ENCODE data around the gene IGSF21. TPM values are rescaled to one million over a fixed set of nuclear protein-coding genes. Genes with fewer than 3 reads are reported as not detected.

Gene IGSF21
- total RNA-seq, 5 donors from 2014 or later (not counting 1 experiment from before 2014, with no cell fraction given): not detected

GRCh38 chr1:18322368-18323032 lies 214.9 kb downstream of the IGSF21 start:
- no peaks in the 10 kb centered on the region for H3K4me1 ChIP-seq (ENCODE audit: control insufficient read depth in 1 of 2, extremely low read depth in 1 of 2, insufficient read depth in 2 of 2, low read length in 2 of 2)
- ChIA-PET POLR2A (no interaction called here), CTCF (no interaction called here)
- no peak overlapping the region for H3K27ac Mint-ChIP-seq
- peaks cover 0 to 5% (median 3%) of the 10 kb centered on the region in 3 donors for H3K9me3 Mint-ChIP-seq
- no peaks in the 10 kb centered on the region for H3K4me1 Mint-ChIP-seq
- 43% methylated on average over 9 of the region's 20 CpGs for WGBS (ENCODE audit: insufficient coverage)
- DNase-seq (no peak), ATAC-seq (replicated peaks in 1 of 4) (no peak)
- H3K36me3 Mint-ChIP-seq: no peaks in the 10 kb centered on the region
- H3K27me3 Mint-ChIP-seq: peaks cover 18 to 26% of the 10 kb centered on the region in 2 donors
- H3K4me3 ChIP-seq (ENCODE audit: control insufficient read depth in 1 of 2, extremely low read depth in 1 of 2, low read length in 1 of 2): no peak overlapping the region
- no peak overlapping the region for H3K27ac ChIP-seq (ENCODE audit: low read length)
- H3K4me3 Mint-ChIP-seq: no peak overlapping the region
- H3K27me3 ChIP-seq (replicated peaks in 1 of 2; ENCODE audit: control insufficient read depth in 2 of 2, extremely low read depth in 1 of 2, insufficient read depth in 2 of 2, low read length in 1 of 2): peaks cover 0 to 20% of the 10 kb centered on the region in 2 experiments
- no peaks in the 10 kb centered on the region for H3K9me3 ChIP-seq
- H3K36me3 ChIP-seq (ENCODE audit: control insufficient read depth in 2 of 2, extremely low read depth in 1 of 2, insufficient read depth in 1 of 2, low read length in 1 of 2): no peaks in the 10 kb centered on the region

GRCh38 chr1:18323259-18323658 lies 215.7 kb downstream of the IGSF21 start:
- Histone ChIP-seq H3K36me3 (ENCODE audit: control insufficient read depth in 2 of 2, extremely low read depth in 1 of 2, insufficient read depth in 1 of 2, low read length in 1 of 2) (no peaks in the 10 kb centered on the region), H3K9me3 (no peaks in the 10 kb centered on the region), H3K4me1 (ENCODE audit: control insufficient read depth in 1 of 2, extremely low read depth in 1 of 2, insufficient read depth in 2 of 2, low read length in 2 of 2) (no peaks in the 10 kb centered on the region), H3K27me3 (replicated peaks in 1 of 2; ENCODE audit: control insufficient read depth in 2 of 2, extremely low read depth in 1 of 2, insufficient read depth in 2 of 2, low read length in 1 of 2) (peaks cover 0 to 20% of the 10 kb centered on the region in 2 experiments), H3K27ac (ENCODE audit: low read length) (no peak overlapping the region), H3K4me3 (ENCODE audit: control insufficient read depth in 1 of 2, extremely low read depth in 1 of 2, low read length in 1 of 2) (no peak overlapping the region)
- Mint-ChIP-seq H3K9me3 (peaks cover 0 to 5% (median 3%) of the 10 kb centered on the region in 3 donors), H3K4me1 (no peaks in the 10 kb centered on the region), H3K27me3 (peaks cover 18 to 26% of the 10 kb centered on the region in 2 donors), H3K27ac (no peak overlapping the region), H3K36me3 (no peaks in the 10 kb centered on the region), H3K4me3 (no peak overlapping the region)
- 58% methylated on average over 4 of the region's 7 CpGs for WGBS (ENCODE audit: insufficient coverage)
- POLR2A ChIA-PET: no interaction called here
- CTCF ChIA-PET: no interaction called here
- DNase-seq: no peak
- no peak for ATAC-seq (replicated peaks in 1 of 4)

GRCh38 chr1:18324246-18324645 lies 216.6 kb downstream of the IGSF21 start:
- POLR2A ChIA-PET: no interaction called here
- DNase-seq (no peak), ATAC-seq (replicated peaks in 1 of 4) (no peak)
- WGBS (ENCODE audit: insufficient coverage): 84% methylated on average over 9 of the region's 10 CpGs
- Histone ChIP-seq H3K4me1 (ENCODE audit: control insufficient read depth in 1 of 2, extremely low read depth in 1 of 2, insufficient read depth in 2 of 2, low read length in 2 of 2) (no peaks in the 10 kb centered on the region), H3K27ac (ENCODE audit: low read length) (no peak overlapping the region), H3K4me3 (ENCODE audit: control insufficient read depth in 1 of 2, extremely low read depth in 1 of 2, low read length in 1 of 2) (no peak overlapping the region), H3K9me3 (no peaks in the 10 kb centered on the region), H3K27me3 (replicated peaks in 1 of 2; ENCODE audit: control insufficient read depth in 2 of 2, extremely low read depth in 1 of 2, insufficient read depth in 2 of 2, low read length in 1 of 2) (peaks cover 0 to 17% of the 10 kb centered on the region in 2 experiments), H3K36me3 (ENCODE audit: control insufficient read depth in 2 of 2, extremely low read depth in 1 of 2, insufficient read depth in 1 of 2, low read length in 1 of 2) (no peaks in the 10 kb centered on the region)
- Mint-ChIP-seq H3K36me3 (no peaks in the 10 kb centered on the region), H3K27ac (no peak overlapping the region), H3K9me3 (no peaks in the 10 kb centered on the region), H3K4me1 (no peaks in the 10 kb centered on the region), H3K27me3 (peaks cover 18 to 26% of the 10 kb centered on the region in 2 donors), H3K4me3 (no peak overlapping the region)
- CTCF ChIA-PET: no interaction called here

- Mint-ChIP-seq H3K4me3 (no peak overlapping the region), H3K36me3 (no peaks in the 10 kb centered on the region), H3K9me3 (no peaks in the 10 kb centered on the region), H3K4me1 (no peaks in the 10 kb centered on the region), H3K27ac (no peak overlapping the region), H3K27me3 (peaks cover 23 to 29% of the 10 kb centered on the region in 2 donors)
- 89% methylated on average over 3 of the region's 7 CpGs for WGBS (ENCODE audit: insufficient coverage)
- CTCF ChIA-PET: no interaction called here
- Histone ChIP-seq H3K36me3 (ENCODE audit: control insufficient read depth in 2 of 2, extremely low read depth in 1 of 2, insufficient read depth in 1 of 2, low read length in 1 of 2) (no peaks in the 10 kb centered on the region), H3K27me3 (replicated peaks in 1 of 2; ENCODE audit: control insufficient read depth in 2 of 2, extremely low read depth in 1 of 2, insufficient read depth in 2 of 2, low read length in 1 of 2) (peaks cover 0 to 19% of the 10 kb centered on the region in 2 experiments), H3K4me1 (ENCODE audit: control insufficient read depth in 1 of 2, extremely low read depth in 1 of 2, insufficient read depth in 2 of 2, low read length in 2 of 2) (no peaks in the 10 kb centered on the region), H3K27ac (ENCODE audit: low read length) (no peak overlapping the region), H3K9me3 (no peaks in the 10 kb centered on the region), H3K4me3 (ENCODE audit: control insufficient read depth in 1 of 2, extremely low read depth in 1 of 2, low read length in 1 of 2) (no peak overlapping the region)
- POLR2A ChIA-PET: no interaction called here
- no peak for DNase-seq
- no peak for ATAC-seq (replicated peaks in 1 of 4)
These were observed 217.5 kb downstream of the IGSF21 start for GRCh38 chr1:18325136-18325535.

GRCh38 chr1:18326211-18326897 lies 218.8 kb downstream of the IGSF21 start:
- H3K4me3 Mint-ChIP-seq: no peak overlapping the region
- CTCF ChIA-PET: no interaction called here
- 39% methylated on average over 3 of the region's 7 CpGs for WGBS (ENCODE audit: insufficient coverage)
- Histone ChIP-seq H3K4me3 (ENCODE audit: control insufficient read depth in 1 of 2, extremely low read depth in 1 of 2, low read length in 1 of 2) (no peak overlapping the region), H3K27ac (ENCODE audit: low read length) (no peak overlapping the region), H3K4me1 (ENCODE audit: control insufficient read depth in 1 of 2, extremely low read depth in 1 of 2, insufficient read depth in 2 of 2, low read length in 2 of 2) (no peaks in the 10 kb centered on the region), H3K9me3 (no peaks in the 10 kb centered on the region), H3K36me3 (ENCODE audit: control insufficient read depth in 2 of 2, extremely low read depth in 1 of 2, insufficient read depth in 1 of 2, low read length in 1 of 2) (no peaks in the 10 kb centered on the region), H3K27me3 (replicated peaks in 1 of 2; ENCODE audit: control insufficient read depth in 2 of 2, extremely low read depth in 1 of 2, insufficient read depth in 2 of 2, low read length in 1 of 2) (peaks cover 0 to 19% of the 10 kb centered on the region in 2 experiments)
- peaks cover 28 to 30% of the 10 kb centered on the region in 2 donors for H3K27me3 Mint-ChIP-seq
- H3K4me1 Mint-ChIP-seq: no peaks in the 10 kb centered on the region
- no peaks in the 10 kb centered on the region for H3K36me3 Mint-ChIP-seq
- no peak overlapping the region for H3K27ac Mint-ChIP-seq
- no peak for ATAC-seq (replicated peaks in 1 of 4)
- no peaks in the 10 kb centered on the region for H3K9me3 Mint-ChIP-seq
- DNase-seq: no peak
- POLR2A ChIA-PET: no interaction called here

- Histone ChIP-seq H3K4me3 (ENCODE audit: control insufficient read depth in 1 of 2, extremely low read depth in 1 of 2, low read length in 1 of 2) (no peak overlapping the region), H3K27ac (ENCODE audit: low read length) (no peak overlapping the region), H3K9me3 (no peaks in the 10 kb centered on the region), H3K27me3 (replicated peaks in 1 of 2; ENCODE audit: control insufficient read depth in 2 of 2, extremely low read depth in 1 of 2, insufficient read depth in 2 of 2, low read length in 1 of 2) (peaks cover 0 to 13% of the 10 kb centered on the region in 2 experiments), H3K36me3 (ENCODE audit: control insufficient read depth in 2 of 2, extremely low read depth in 1 of 2, insufficient read depth in 1 of 2, low read length in 1 of 2) (no peaks in the 10 kb centered on the region), H3K4me1 (ENCODE audit: control insufficient read depth in 1 of 2, extremely low read depth in 1 of 2, insufficient read depth in 2 of 2, low read length in 2 of 2) (no peaks in the 10 kb centered on the region)
- no peak for DNase-seq
- H3K27me3 Mint-ChIP-seq: peaks cover 28 to 35% of the 10 kb centered on the region in 2 donors
- no peak for ATAC-seq (replicated peaks in 1 of 4)
- POLR2A ChIA-PET: no interaction called here
- no peak overlapping the region for H3K27ac Mint-ChIP-seq
- WGBS (ENCODE audit: insufficient coverage): no CpG with 5 or more reads among the region's 2 CpGs
- H3K36me3 Mint-ChIP-seq: no peaks in the 10 kb centered on the region
- no peak overlapping the region for H3K4me3 Mint-ChIP-seq
- CTCF ChIA-PET: no interaction called here
- H3K9me3 Mint-ChIP-seq: no peaks in the 10 kb centered on the region
- no peaks in the 10 kb centered on the region for H3K4me1 Mint-ChIP-seq
These were observed 220.1 kb downstream of the IGSF21 start for GRCh38 chr1:18327650-18328049.

Data from T-cell (primary cell).